ENCODE results near the gene GTF2H2C_2.
"Not testable (repeated sequence)": the region's sequence is repeated elsewhere in the genome, so short reads cannot be mapped to it uniquely, and the experiment has no call there.

GRCh38 chr5:70469926-70470509 lies 54.9 kb downstream of the GTF2H2C_2 start:
- TF ChIP-seq, protein P1, sequence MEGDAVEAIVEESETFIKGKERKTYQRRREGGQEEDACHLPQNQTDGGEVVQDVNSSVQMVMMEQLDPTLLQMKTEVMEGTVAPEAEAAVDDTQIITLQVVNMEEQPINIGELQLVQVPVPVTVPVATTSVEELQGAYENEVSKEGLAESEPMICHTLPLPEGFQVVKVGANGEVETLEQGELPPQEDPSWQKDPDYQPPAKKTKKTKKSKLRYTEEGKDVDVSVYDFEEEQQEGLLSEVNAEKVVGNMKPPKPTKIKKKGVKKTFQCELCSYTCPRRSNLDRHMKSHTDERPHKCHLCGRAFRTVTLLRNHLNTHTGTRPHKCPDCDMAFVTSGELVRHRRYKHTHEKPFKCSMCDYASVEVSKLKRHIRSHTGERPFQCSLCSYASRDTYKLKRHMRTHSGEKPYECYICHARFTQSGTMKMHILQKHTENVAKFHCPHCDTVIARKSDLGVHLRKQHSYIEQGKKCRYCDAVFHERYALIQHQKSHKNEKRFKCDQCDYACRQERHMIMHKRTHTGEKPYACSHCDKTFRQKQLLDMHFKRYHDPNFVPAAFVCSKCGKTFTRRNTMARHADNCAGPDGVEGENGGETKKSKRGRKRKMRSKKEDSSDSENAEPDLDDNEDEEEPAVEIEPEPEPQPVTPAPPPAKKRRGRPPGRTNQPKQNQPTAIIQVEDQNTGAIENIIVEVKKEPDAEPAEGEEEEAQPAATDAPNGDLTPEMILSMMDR (conservative IDR thresholded peaks at IDR 0.05 in 1 of 2, IDR thresholded peaks at IDR 0.05 in 1 of 2; ENCODE audit: extremely low read depth in 1 of 2, insufficient read depth in 1 of 2, low read depth in 1 of 2, low read length in 2 of 2), result not testable (repeated sequence)
- not testable (repeated sequence) for TF ChIP-seq EZH2 (IDR thresholded peaks at IDR 0.05; ENCODE audit: borderline replicate concordance, low read length)
